Activated naive CD8-positive, alpha-beta T cell (primary cell): ENCODE data around the gene DOCK1.

Experiments
- H3K27ac Mint-ChIP-seq: one replicate; pipeline ENCODE4 v1.8.0; 2021; ENCODE audit warnings: mixed read lengths
- H3K27me3 Mint-ChIP-seq: one replicate; pipeline ENCODE4 v1.8.0; 2021; ENCODE audit warnings: mixed read lengths
- H3K36me3 Mint-ChIP-seq: one replicate; pipeline ENCODE4 v1.8.0; 2021; ENCODE audit warnings: mixed read lengths
- H3K4me1 Mint-ChIP-seq: one replicate; pipeline ENCODE4 v1.8.0; 2021; ENCODE audit warnings: low read depth, mixed read lengths
- H3K4me3 Mint-ChIP-seq: one replicate; pipeline ENCODE4 v1.8.0; 2021; ENCODE audit warnings: mild to moderate bottlenecking, mixed read lengths
- H3K9me3 Mint-ChIP-seq: one replicate; pipeline ENCODE4 v1.8.0; 2021; ENCODE audit warnings: low read depth, mixed read lengths

DOCK1 gene

GRCh38 chr10:127157089-127157488 lies 251.9 kb downstream of the DOCK1 start:
- H3K27me3 Mint-ChIP-seq, result no peaks in the 10 kb centered on the region
- no peak overlapping the region for H3K27ac Mint-ChIP-seq
- no peaks in the 10 kb centered on the region for H3K36me3 Mint-ChIP-seq
- H3K4me3 Mint-ChIP-seq, result no peak overlapping the region
- H3K9me3 Mint-ChIP-seq, result no peaks in the 10 kb centered on the region
- no peaks in the 10 kb centered on the region for H3K4me1 Mint-ChIP-seq

GRCh38 chr10:127157506-127158200 lies 252.4 kb downstream of the DOCK1 start:
- H3K9me3 Mint-ChIP-seq, result no peaks in the 10 kb centered on the region
- H3K4me3 Mint-ChIP-seq, result no peak overlapping the region
- no peak overlapping the region for H3K27ac Mint-ChIP-seq
- H3K4me1 Mint-ChIP-seq, result no peaks in the 10 kb centered on the region
- no peaks in the 10 kb centered on the region for H3K36me3 Mint-ChIP-seq
- H3K27me3 Mint-ChIP-seq, result no peaks in the 10 kb centered on the region

GRCh38 chr10:127158662-127159061 lies 253.4 kb downstream of the DOCK1 start:
- H3K4me3 Mint-ChIP-seq, result no peak overlapping the region
- no peaks in the 10 kb centered on the region for H3K9me3 Mint-ChIP-seq
- no peaks in the 10 kb centered on the region for H3K36me3 Mint-ChIP-seq
- no peak overlapping the region for H3K27ac Mint-ChIP-seq
- no peaks in the 10 kb centered on the region for H3K4me1 Mint-ChIP-seq
- no peaks in the 10 kb centered on the region for H3K27me3 Mint-ChIP-seq

- H3K9me3 Mint-ChIP-seq, result no peaks in the 10 kb centered on the region
- no peaks in the 10 kb centered on the region for H3K27me3 Mint-ChIP-seq
- H3K4me1 Mint-ChIP-seq, result no peaks in the 10 kb centered on the region
- H3K4me3 Mint-ChIP-seq, result no peak overlapping the region
- H3K36me3 Mint-ChIP-seq, result no peaks in the 10 kb centered on the region
- no peak overlapping the region for H3K27ac Mint-ChIP-seq
Observed at GRCh38 chr10:127159648-127160245, 254.5 kb downstream of the DOCK1 start.

DNA sequence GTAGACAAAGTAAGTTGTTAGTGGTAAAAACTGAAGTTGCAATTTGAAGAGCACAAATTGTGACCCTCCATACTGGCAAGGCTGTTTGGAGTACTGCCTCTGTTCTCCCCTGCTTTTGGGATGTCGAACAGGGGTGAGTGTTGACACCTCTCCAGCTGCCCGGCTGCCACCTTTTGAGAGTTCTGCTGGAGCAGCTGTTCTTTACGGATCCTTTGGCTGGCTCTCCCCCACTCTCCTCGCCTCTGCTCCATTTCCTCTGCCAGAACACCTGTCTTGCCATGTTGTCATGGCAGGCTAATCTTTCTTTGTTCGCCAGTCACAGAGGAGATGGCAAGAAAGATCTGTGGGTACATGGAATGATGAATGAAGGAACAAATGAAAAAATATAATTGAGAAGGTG lies 256.3 kb downstream of the DOCK1 start:
- no peaks in the 10 kb centered on the region for H3K27me3 Mint-ChIP-seq
- H3K9me3 Mint-ChIP-seq, result no peaks in the 10 kb centered on the region
- H3K27ac Mint-ChIP-seq, result no peak overlapping the region
- H3K36me3 Mint-ChIP-seq, result no peaks in the 10 kb centered on the region
- H3K4me1 Mint-ChIP-seq, result no peaks in the 10 kb centered on the region
- no peak overlapping the region for H3K4me3 Mint-ChIP-seq

DNA sequence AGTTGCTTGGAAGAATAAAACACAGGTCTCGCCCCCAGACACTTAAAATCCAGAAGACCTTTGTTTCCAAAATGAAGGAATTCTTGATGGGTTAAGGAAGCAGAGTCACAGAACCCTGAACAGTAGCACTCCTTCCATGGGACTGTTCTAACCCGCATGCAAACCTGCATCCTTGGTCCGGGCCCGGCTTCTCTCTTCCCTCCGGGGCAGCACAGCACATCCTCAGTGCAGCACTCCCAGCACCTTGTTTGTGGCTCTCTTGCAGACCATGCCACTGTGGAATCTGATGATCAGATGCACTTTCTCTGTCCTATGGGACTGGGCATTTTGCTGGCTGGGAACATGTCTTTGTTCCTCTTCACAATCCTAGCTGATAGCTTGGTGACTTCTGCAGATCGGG lies 257.6 kb downstream of the DOCK1 start:
- no peaks in the 10 kb centered on the region for H3K27me3 Mint-ChIP-seq
- H3K4me3 Mint-ChIP-seq, result no peak overlapping the region
- H3K9me3 Mint-ChIP-seq, result no peaks in the 10 kb centered on the region
- no peaks in the 10 kb centered on the region for H3K4me1 Mint-ChIP-seq
- no peaks in the 10 kb centered on the region for H3K36me3 Mint-ChIP-seq
- H3K27ac Mint-ChIP-seq, result no peak overlapping the region

DNA sequence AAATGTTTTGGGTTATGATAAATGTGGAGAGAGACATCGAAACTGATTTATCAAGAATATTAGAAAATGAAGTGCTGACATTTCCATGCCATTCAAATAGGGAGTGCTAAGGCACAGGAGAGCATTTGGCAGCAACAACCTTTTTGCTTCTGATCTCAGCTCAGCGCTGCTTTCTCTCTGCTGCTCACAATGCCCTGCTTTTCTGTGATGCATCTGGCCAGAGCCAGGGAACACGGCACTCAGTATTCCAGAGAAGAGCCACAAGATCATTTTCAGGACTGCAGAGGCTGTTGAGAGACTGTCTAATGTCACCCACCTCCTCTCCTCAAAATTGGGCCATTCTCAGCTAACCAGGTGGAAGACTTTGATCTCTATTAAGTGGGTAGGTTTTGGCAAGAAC lies 263.0 kb downstream of the DOCK1 start:
- no peaks in the 10 kb centered on the region for H3K36me3 Mint-ChIP-seq
- no peaks in the 10 kb centered on the region for H3K27me3 Mint-ChIP-seq
- no peak overlapping the region for H3K4me3 Mint-ChIP-seq
- H3K4me1 Mint-ChIP-seq, result no peaks in the 10 kb centered on the region
- H3K27ac Mint-ChIP-seq, result no peak overlapping the region
- H3K9me3 Mint-ChIP-seq, result no peaks in the 10 kb centered on the region

- Mint-ChIP-seq H3K36me3 (no peaks in the 10 kb centered on the region), H3K4me3 (no peak overlapping the region), H3K27ac (no peak overlapping the region), H3K27me3 (no peaks in the 10 kb centered on the region), H3K4me1 (no peaks in the 10 kb centered on the region), H3K9me3 (no peaks in the 10 kb centered on the region)
Observed at GRCh38 chr10:127174866-127175265, 269.6 kb downstream of the DOCK1 start.

DNA sequence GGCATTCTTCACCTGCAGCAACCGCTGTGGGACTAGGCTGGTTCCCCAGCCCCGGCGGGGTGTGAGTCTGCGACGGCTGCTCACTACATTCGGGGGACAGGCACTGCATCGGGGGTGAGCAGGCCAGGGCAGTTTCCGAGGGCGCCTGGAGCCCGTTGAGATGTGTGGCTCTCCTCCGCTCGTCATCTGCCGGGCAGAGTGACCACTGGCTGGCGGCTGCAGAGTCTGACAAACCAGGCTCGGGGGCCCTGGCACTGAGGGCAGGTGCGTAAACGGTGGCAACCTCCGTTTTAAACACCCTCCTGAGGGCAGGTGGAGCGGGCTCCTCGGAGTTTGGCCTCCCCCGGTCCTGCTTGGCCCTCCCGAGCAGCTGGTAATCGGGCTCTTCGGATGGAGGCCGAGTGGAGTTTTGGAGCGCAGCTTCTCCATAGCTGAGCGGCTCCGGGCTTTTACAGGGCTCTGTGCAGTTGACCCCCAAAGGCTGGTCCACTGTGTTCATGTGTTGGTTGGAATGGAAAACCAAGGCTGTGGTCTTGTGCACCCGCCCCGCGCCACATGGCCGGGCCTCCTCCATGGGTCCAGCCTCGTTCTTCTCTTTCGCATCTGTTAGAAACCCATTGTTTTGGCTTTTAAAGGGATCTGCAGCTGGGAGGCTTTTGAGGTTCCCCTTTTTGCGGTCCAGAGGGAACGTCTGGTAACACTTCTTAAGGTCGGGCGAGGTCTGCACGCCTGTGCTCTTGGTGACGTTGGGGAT lies 270.3 kb downstream of the DOCK1 start:
- Mint-ChIP-seq H3K4me3 (no peak overlapping the region), H3K27ac (no peak overlapping the region), H3K27me3 (no peaks in the 10 kb centered on the region), H3K9me3 (no peaks in the 10 kb centered on the region), H3K4me1 (no peaks in the 10 kb centered on the region), H3K36me3 (no peaks in the 10 kb centered on the region)

DNA sequence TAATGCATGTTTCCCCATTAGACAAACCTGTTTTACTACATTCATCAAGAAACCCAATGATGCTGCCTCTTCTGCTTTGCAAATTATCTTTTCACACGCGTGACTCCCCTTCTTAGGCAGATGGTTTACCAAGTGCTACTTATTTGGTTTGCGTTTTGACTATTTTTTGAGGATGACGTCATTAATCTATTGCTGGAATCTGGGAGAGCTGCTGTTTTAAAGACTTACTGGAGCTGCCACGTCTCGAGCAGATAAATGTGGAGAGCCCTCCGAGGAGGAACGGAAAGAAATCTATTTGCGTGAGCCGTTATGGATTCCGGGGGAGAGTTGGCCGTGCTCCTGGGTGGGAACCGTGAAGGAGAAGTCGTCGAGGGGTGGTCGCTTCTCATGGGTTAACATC lies 271.4 kb downstream of the DOCK1 start:
- H3K4me1 Mint-ChIP-seq, result no peaks in the 10 kb centered on the region
- H3K27me3 Mint-ChIP-seq, result no peaks in the 10 kb centered on the region
- no peaks in the 10 kb centered on the region for H3K9me3 Mint-ChIP-seq
- no peak overlapping the region for H3K4me3 Mint-ChIP-seq
- H3K36me3 Mint-ChIP-seq, result no peaks in the 10 kb centered on the region
- no peak overlapping the region for H3K27ac Mint-ChIP-seq

DNA sequence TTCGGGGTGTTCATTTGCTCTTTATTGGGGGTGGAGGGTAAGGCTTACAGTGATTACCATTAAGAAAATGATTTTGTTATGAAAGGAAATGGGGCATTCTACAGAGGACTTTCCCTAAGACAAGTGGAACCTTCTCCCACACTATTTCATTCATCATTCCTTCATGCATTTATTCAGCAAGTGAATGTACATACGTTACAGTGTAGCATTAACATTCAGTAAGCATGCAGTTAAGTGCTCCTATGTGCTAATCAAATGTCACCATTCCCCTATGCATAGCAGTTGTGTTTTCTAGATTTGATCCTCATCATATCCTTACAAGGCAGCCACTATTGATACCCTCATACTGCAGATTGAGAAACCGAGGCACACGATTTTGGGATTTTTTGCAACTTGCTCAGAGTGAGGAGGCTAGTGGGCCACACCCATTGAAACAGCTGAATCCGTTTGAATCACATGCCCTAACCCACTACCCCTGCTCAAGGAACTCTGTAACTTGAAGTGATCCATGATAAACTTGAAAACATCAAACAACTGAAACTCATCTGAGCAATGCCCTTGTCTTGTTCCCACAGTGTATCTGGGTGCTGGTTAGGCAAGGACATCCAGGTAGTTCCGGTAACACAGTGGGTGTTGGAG lies 274.5 kb downstream of the DOCK1 start:
- H3K9me3 Mint-ChIP-seq, result no peaks in the 10 kb centered on the region

DNA sequence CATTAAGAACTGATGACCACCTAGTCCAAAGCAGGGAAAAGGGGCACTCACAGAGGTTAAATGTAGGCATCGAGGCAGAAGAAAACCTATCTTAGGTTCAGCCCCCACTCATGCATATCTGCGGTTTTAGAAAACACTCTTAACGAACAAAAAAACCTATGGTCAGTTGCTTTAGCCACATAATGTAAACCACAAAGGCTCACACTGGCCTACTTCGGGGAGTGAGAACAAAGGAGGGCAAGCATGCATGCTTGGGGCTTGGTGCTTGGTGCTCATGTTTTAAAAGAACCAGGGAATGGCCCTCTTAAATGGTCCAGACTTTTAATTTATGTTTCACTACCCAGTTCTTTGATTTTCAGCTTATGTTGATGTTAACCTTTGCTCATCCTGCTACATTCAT lies 276.9 kb downstream of the DOCK1 start:
- no peaks in the 10 kb centered on the region for H3K4me1 Mint-ChIP-seq
- no peaks in the 10 kb centered on the region for H3K27me3 Mint-ChIP-seq
- no peak overlapping the region for H3K4me3 Mint-ChIP-seq
- peaks cover 4% of the 10 kb centered on the region for H3K9me3 Mint-ChIP-seq
- no peaks in the 10 kb centered on the region for H3K36me3 Mint-ChIP-seq
- H3K27ac Mint-ChIP-seq, result no peak overlapping the region

More for the DNA sequence above, 274.5 kb downstream of the DOCK1 start:
- no peaks in the 10 kb centered on the region for H3K36me3 Mint-ChIP-seq
- no peak overlapping the region for H3K27ac Mint-ChIP-seq
- no peaks in the 10 kb centered on the region for H3K4me1 Mint-ChIP-seq
- H3K27me3 Mint-ChIP-seq, result no peaks in the 10 kb centered on the region
- H3K4me3 Mint-ChIP-seq, result no peak overlapping the region

GRCh38 chr10:127184582-127184981 lies 279.4 kb downstream of the DOCK1 start:
- Mint-ChIP-seq H3K9me3 (peaks cover 4% of the 10 kb centered on the region), H3K36me3 (no peaks in the 10 kb centered on the region)

DNA sequence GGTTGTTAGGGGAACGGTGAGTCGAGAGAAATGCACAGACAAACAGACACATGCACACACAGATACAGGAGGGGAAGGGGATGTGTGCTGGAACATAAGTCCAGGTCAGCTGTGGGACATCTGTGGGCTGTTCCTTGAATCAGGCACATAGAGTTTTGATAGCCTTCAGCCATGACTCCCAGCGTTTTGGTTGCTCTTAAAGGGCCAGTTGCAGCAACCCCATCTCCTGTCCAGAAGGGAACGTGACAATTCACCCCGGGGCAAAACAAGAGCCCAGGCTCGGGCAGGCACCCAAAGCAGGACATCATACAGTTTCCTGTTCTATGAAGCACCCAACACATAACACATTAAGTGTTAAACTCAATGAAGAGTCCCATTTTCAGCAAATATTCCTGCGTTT lies 281.6 kb downstream of the DOCK1 start:
- Mint-ChIP-seq H3K4me3 (no peak overlapping the region), H3K36me3 (no peaks in the 10 kb centered on the region), H3K27ac (no peak overlapping the region)

More at GRCh38 chr10:127184582-127184981, 279.4 kb downstream of the DOCK1 start:
- H3K27me3 Mint-ChIP-seq, result no peaks in the 10 kb centered on the region
- no peak overlapping the region for H3K4me3 Mint-ChIP-seq
- H3K4me1 Mint-ChIP-seq, result no peaks in the 10 kb centered on the region
- no peak overlapping the region for H3K27ac Mint-ChIP-seq

DNA sequence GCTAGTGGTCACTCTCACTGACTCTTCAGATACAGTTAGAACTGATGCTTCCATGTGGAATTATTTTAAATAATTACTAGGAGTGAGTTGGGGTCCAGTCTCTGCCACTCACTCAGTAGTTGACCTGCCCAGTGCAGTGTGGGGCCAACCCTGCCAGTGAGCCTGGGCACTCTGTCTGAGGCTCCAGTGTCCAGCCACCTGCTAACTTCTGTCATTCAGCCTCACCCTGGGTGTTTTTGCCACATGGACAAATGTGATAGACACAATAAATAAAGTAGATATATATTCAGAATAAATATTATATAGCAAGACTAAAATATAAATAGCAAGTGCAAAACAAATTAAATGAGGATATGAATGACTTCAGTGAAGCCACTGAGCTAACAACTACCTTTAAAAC lies 284.0 kb downstream of the DOCK1 start:
- Mint-ChIP-seq H3K4me1 (no peaks in the 10 kb centered on the region), H3K9me3 (peaks cover 4% of the 10 kb centered on the region), H3K27me3 (peaks cover 4% of the 10 kb centered on the region), H3K36me3 (no peaks in the 10 kb centered on the region), H3K27ac (no peak overlapping the region), H3K4me3 (no peak overlapping the region)

More for the DNA sequence above, 281.6 kb downstream of the DOCK1 start:
- Mint-ChIP-seq H3K4me1 (no peaks in the 10 kb centered on the region), H3K27me3 (no peaks in the 10 kb centered on the region), H3K9me3 (peaks cover 4% of the 10 kb centered on the region)
